Stimulated activated CD4-positive, alpha-beta T cell treated with anti-CD3 and anti-CD28 coated beads, Interleukin-1b, Interleukin-23, amount 100 ng/mL, for 1 hour (primary cell): Measurements from ENCODE around the gene UNC13B.
A peak's percentile ranks its signal among the peaks of the same experiment; 100 is the strongest.
"Not testable (repeated sequence)": the region's sequence is repeated elsewhere in the genome, so short reads cannot be mapped to it uniquely, and the experiment has no call there.

Experiments
- DNase-seq, 2 donors: peaks; one replicate each; pipeline ENCODE4 v3.0.0-alpha.2; 2020; ENCODE audit warnings: low read depth in 2 of 2

UNC13B gene

DNA sequence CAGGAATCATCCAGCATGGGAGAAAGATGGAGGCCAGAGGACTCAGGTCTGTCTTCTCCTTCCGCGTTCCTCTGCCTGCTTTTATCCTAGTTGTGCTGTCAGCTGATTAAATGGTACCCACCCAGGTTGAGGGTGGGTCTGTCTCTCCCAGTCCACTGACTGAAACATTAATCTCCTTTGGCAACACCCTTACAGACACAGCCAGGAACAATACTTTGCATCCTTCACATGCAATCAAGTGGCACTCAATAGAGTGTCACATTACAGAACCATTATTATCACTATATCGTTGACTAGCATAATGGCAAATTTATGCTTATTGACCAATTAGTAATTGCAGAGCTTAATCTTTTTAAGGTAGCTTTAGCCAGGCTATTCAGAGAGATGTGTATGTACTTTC, 64.8 kb downstream of the UNC13B start:
- DNase-seq: no peak

DNA sequence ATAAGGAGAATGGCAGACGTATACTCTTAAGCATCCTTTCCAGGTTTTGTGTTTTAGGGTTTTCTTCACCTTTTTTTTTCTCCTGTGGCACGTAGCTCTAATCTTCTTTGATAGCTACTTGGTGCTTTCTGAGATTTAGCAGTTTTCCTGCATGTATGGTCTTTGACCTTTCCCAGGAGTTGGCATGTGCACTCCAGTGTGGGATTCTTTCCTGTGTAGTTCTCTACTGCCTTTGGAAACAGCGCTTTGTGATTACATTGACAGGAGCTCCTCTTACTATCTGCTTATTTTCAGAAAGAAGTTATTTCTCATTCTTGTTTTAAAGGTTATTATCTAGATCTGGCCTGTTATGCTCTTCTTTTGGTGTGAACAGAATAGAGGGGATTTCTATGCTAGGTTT, 65.5 kb downstream of the UNC13B start:
- no peak for DNase-seq

DNA sequence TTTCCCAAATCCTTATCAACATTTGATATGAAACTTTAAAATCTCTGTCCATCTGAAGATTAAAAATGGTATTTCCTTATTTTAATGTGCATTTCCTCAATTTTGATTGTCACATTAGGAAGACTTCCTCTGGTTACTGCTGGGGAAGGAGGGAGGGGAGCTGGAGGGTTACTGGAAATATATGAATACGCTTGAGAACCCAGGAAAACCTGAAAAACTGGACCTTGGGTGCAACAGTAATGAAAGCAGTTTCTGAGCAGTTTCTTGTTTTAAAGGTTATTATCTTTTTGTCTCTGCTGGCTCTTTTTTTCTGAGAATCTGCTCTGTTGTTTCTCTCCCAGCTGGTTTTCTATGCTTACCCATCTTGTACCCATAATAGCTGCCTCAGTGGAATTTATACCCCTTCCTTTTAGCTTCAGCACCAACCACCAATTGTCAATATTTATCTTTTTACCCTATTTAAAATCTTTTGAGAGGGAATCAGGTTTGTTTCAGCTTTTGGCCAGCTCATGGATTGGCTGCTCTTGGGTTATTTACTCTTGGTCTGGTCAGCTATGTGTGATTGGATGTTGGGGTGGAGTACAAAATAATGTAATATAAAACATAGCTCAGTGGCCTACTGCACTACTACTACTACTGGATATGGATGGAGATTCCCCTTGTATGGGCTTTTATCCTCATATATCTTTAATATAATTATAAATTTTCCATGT, 67.4 kb downstream of the UNC13B start:
- no peak for DNase-seq

GRCh38 chr9:35229779-35230143, 68.0 kb downstream of the UNC13B start:
- DNase-seq: no peak

DNA sequence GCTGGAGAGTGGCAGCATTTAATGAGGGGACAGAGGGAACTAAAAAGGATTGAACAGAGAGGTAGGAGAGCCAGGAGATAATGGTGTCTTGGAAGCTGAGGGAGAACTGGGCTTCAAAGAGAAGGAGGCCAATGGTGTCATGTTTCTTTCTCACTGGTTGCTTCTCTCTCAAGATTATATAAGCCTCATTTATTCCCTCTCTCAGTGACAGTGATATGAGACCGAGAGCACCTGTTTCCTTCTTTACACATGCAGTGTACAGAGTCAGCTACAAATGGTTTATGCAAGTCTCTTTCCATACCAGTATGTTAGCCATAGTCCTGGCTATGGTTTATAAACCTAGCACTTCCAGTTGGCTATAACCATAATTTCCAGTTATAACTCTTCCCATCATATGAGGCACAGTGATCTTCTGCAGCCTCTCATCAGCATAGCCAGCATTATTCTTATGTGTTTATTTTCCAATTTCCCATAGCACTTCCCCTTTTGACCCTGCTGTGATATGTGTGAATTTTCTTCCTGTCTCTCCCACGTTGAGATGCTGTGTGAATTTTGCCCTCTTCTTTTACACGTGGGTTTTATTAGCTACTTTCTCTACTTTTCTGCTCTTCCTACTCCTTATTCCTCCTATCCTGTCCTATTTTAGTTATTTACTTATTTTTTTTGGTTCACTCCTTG, 71.2 kb downstream of the UNC13B start:
- DNase-seq: no peak

DNA sequence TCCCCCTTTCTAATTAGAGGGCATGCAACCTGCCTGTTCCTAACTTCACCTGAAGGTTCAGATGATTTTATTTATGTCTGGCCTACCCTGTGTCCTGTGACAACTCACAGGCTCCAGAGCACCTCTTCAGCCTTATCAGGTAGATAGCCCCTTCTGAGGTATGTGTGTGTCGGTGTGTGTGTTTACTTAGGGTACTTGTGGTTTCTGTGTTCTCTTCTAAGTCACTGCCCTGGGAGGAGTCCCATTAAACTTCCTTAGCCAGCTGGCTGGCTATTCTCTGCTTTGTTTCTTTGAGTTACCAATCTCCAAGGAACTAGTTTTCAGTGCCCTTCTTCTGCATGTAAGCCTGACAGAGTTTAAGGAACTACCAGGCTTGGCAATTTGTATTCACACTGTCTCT, 74.9 kb downstream of the UNC13B start:
- DNase-seq: no peak

DNA sequence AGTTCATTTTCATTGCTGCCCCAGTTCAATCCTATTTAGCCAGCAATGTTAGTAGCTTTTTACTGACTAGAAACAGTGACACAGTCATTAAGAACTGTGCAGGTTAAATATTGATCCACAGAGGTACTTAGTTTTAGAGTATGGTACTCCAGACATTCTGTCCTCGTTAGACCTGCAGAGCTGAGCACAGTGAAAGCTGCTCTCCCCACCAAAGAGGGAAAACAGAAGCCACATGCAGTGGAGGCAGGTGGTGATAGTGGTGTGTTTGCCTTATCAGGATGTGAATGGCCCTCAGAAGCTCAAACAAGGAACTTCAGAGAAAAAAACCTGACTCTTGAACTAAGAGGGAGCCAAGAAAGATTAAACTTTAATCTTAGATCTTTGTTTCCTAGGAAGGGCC, 75.5 kb downstream of the UNC13B start:
- DNase-seq: no peak

- DNase-seq: not testable (repeated sequence)
Observed at GRCh38 chr9:35245945-35246344, 84.1 kb downstream of the UNC13B start.

DNA sequence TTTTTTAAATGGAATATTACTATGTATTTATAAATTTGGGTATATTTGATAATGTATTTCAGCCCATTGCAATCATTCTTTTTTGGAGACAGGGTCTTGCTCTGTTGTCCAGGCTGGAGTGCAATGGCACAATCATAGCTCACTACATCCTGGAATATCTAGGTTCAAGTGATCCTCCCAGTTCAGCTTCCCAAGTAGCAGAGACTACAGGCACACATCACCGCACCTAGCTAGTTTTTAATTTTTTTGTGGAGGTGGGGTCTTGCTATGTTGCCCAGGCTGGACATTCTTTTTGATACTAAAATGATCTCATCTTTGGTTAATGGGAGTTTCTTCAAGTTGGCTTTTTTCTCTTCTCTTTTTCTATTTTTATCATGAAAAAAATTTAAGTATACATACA, 91.3 kb downstream of the UNC13B start:
- no peak for DNase-seq

- DNase-seq: no peak
Observed at GRCh38 chr9:35254237-35254636, 92.4 kb downstream of the UNC13B start.

DNA sequence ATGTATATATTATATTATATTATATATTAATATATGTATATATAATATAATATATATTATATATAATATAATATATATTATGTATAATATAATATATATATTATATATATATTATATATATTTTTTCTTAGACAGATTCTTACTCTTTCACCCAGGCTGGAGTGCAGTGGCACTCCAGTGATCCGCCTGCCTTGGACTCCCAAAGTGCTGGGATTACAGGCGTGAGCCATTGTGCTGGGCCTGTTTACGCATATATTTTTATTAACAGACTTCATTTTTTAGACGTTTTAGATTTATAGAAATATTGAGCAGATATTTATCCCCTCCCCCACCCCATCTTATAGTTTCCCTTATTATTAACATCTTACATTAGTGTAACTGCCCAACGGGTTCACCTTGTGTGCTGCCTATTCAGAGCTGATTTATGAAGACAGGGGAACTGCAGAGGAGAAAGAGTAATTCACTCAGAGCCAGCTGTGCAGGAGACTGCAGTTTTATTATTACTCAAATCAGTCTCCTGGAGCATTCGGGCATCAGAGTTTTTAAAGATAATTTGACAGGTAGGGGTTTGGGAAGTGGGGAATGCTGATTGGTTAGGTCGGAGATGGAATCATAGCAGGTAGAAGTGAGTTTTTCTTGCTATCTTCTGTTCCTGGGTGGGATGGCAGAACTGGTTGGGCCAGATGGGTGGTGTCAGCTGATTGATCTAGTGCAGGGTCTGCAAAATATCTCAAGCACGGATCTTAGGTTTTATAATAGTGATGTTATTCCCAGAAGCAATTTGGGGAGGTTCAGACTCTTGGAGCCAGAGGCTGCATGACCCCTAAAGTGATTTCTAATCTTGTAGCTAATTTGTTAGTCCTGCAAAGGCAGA, 93.4 kb downstream of the UNC13B start:
- DNase-seq: no peak

DNA sequence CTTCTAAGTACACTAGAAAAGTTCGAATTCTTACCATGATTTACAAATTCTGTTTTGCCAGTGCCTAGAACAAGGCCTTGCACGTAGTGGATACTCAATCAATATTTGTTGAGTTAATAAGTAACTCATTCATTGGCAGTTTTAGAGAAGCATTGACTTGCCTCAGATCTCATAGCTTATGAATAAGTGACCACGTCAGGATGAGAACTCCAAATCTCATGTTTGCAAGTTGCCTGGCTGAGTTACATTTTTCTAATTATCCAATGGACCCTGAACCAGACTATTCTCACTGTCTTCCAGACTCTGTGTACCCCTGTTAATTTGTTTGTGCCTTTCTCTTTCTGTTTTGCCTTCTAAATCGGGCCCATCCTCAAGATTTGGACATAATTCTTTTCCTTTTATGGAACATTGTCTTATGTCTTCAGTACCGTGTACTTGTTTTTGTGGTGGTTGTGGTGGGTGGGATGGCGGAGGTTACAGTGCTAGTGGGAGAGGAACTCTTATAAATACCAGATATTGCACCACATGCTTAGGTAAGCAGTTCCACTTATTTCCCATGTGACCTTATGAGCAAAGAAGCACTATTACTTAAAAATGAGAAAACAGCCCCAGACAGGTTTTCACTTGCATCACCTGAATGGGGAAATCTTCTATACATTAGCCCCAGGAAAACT, 96.3 kb downstream of the UNC13B start:
- no peak for DNase-seq

DNA sequence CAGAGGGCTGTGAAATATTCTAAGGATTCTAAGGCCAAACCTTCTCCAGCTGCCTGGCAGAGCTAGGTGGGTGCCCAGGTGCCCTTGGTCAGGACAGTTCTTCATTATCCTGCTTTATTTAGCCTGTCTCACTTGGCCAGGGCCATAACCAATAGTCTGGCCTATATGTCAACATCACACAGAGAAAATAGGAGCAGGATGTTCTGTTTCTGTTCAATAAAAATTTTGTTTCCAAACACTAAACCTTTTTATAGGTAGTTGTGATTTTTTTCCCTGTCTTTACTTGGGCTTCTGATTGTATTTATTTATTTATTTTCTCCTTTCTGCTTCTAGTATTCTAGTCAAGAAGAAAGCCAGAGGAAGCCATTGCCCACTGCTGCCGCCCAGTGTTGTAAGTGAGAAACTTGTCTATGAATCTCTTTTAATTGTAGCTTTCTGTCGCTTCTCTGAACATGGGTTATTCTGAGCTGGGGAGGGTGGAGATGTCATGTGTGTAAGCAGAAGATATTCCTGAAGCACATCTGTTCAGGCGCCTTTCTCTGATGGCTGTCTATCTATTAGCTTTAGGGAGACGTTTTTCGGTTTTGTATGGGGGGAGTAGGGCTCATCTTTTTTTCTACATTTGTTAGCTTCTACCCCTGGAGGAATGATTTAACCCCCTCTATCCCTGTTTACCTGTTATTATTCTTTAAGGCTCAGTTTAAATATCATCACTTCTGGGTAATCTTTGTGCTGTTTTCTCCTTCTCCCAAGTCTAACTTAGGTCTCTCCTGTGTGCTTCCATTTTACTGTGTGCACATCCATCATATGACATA, 97.1 kb downstream of the UNC13B start:
- DNase-seq: peak in 1 of 2 donors; percentile 14

GRCh38 chr9:35260186-35260585, 98.4 kb downstream of the UNC13B start:
- no peak for DNase-seq

DNA sequence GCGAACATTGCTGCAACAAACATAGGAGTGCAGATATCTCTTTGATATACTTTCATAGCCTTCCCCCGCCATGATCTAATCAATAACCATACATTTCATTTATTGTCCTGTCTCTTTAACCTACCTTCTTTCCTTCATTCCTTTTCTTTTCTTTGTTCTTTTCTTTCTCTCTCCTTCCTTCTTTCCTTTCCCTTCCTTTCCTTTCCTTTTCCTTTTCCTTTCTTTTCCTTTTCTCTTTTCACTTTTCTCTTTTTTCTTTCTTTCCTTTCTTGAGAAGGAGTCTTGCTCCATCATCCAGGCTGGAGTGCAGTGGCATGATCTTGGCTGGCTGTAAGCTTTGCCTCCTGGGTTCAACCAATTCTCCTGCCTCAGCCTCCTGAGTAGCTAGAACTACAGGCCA, 100.3 kb downstream of the UNC13B start:
- no peak for DNase-seq

DNA sequence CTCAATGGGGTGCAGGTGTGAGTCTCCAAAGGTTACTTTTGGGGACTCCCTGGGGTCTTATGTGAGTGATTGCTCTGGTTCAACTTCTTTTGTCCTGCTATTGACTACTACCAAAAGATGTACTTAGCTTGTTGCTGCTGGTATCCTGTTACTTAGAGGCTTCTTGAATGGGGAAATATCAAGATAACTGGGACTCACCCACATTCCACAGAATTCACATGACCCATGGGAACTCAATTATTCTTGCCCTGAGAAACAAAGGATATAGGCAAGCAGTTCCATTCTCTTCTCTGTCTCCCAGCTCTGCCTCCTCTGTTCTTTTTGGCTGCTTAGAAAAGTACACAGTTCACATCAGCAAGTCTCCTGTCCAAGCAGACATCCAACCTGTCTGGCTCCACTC, 105.9 kb downstream of the UNC13B start:
- DNase-seq: no peak

DNA sequence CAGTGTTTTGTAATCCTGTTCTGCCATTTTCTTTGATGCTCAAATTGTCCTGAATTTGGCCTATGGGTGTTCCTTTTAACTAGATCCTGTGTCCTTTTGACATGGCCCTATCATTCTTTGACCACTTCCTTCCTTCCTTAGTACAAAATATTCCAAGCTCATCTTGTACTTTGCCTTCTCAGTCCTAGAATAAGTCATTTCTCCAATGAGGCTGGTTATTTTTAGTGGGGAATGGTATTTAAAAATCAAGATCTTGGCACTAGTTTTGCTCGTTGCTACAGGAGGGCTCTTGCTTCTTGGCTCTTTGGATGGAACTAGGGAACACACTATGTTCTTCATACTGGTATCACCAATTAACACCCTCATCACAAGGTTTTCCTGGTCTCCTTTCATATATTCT, 108.1 kb downstream of the UNC13B start:
- DNase-seq: no peak

DNA sequence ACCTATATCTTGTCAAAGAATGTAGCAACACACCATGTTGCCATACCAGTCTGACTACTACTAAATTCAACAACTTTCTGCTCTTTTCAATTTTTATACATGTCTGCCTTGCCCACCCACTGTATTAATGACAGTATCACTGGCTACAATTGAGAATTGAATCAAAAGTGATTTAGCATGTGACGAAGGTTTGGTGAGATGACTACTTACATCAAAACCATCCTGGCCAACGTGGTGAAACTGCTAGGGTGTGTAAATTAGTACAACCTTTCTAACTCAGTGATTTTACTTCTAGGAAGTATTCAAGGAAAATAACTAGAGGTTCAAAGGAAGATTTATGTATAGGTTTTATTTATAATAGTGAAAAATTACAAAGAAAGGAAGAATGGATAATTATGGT, 109.8 kb downstream of the UNC13B start:
- DNase-seq: no peak

- DNase-seq: no peak
Observed at GRCh38 chr9:35272989-35273388, 111.2 kb downstream of the UNC13B start.

DNA sequence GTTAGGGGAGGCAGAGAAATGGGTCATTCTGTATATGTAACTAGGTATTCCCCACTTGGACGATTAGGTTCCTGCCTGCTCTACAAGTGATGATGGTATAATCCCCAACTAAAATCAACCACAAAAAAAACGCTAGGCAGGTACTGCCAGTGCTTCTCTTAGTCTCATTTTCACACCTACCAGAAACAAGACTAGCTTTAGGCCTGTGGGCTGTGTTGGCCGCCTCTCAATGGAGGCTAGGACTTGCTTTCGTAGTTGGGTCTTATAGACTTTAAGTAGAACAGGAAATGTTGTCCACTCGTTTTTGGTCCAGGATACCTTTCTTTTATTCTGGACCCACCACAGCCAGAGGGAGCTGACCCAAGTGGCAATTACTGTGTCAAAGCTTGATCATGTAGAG, 111.8 kb downstream of the UNC13B start:
- no peak for DNase-seq

GRCh38 chr9:35274993-35275392, 113.2 kb downstream of the UNC13B start:
- no peak for DNase-seq
